ENCODE data around the gene VTCN1. TPM values are rescaled to one million over a fixed set of nuclear protein-coding genes. Genes with fewer than 3 reads are reported as not detected.
"Not testable (repeated sequence)": the region's sequence is repeated elsewhere in the genome, so short reads cannot be mapped to it uniquely, and the experiment has no call there.

VTCN1 gene
- total RNA-seq, 2 experiments from 2014 or later: not detected

GRCh38 chr1:117161887-117162286, 48.8 kb downstream of the VTCN1 start:
- Histone ChIP-seq H3K27ac (ENCODE audit: low read depth, low read length, poor library complexity, severe bottlenecking) (no peak overlapping the region), H3K4me2 (ENCODE audit: low read length) (no peak overlapping the region), H2AFZ (ENCODE audit: low read length) (no peak overlapping the region), H4K20me1 (ENCODE audit: insufficient read depth, low read length) (no peaks in the 10 kb centered on the region), H3K4me1 (ENCODE audit: insufficient read depth, low read length, poor library complexity, severe bottlenecking) (no peaks in the 10 kb centered on the region), H3K36me3 (ENCODE audit: insufficient read depth, low read length) (no peaks in the 10 kb centered on the region), H3K79me2 (ENCODE audit: insufficient read depth, low read depth, low read length) (no peaks in the 10 kb centered on the region), H3K9me3 (ENCODE audit: low read length) (no peaks in the 10 kb centered on the region), H3K4me3 (ENCODE audit: low read depth, low read length, poor library complexity, severe bottlenecking) (no peak overlapping the region), H3K9me2 (ENCODE audit: insufficient read depth, low read length) (no peaks in the 10 kb centered on the region)
- TF ChIP-seq EZH2phosphoT487 (IDR thresholded peaks at IDR 0.05; ENCODE audit: borderline replicate concordance, low read depth, low read length) (no peak), CTCF (conservative IDR thresholded peaks at IDR 0.05; ENCODE audit: low read length) (no peak)
- no peak for DNase-seq (ENCODE audit: low spot score)
- CTCF ChIA-PET (ENCODE audit: unreplicated experiment): no interaction called here
- intact Hi-C loops (cut with micrococcal nuclease; ENCODE audit: unreplicated experiment): no loop called here
- POLR2A ChIA-PET: interaction anchor here (0.7 kb wide), 1 partner anchor 368 kb away, joined by 4 read pairs; no protein-coding TSS in a partner anchor
- BruUV-seq (replicated peaks): no TSS peak

GRCh38 chr1:117151305-117151704, 59.4 kb downstream of the VTCN1 start:
- not testable (repeated sequence) for H3K4me1 ChIP-seq (ENCODE audit: insufficient read depth, low read length, poor library complexity, severe bottlenecking); BruUV-seq (replicated peaks)

GRCh38 chr1:117150316-117150715, 60.4 kb downstream of the VTCN1 start:
- BruUV-seq (replicated peaks): no TSS peak
- TF ChIP-seq CTCF (conservative IDR thresholded peaks at IDR 0.05; ENCODE audit: low read length) (peak; percentile 24; the same call in 1 of the 2 replicates), EZH2phosphoT487 (IDR thresholded peaks at IDR 0.05; ENCODE audit: borderline replicate concordance, low read depth, low read length) (no peak)

More at GRCh38 chr1:117151305-117151704, 59.4 kb downstream of the VTCN1 start:
- H3K4me2 ChIP-seq (ENCODE audit: low read length); H4K20me1 ChIP-seq (ENCODE audit: insufficient read depth, low read length); H3K4me3 ChIP-seq (ENCODE audit: low read depth, low read length, poor library complexity, severe bottlenecking); H2AFZ ChIP-seq (ENCODE audit: low read length); H3K36me3 ChIP-seq (ENCODE audit: insufficient read depth, low read length); CTCF ChIA-PET (ENCODE audit: unreplicated experiment); intact Hi-C loops (cut with micrococcal nuclease; ENCODE audit: unreplicated experiment); DNase-seq (ENCODE audit: low spot score); H3K9me2 ChIP-seq (ENCODE audit: insufficient read depth, low read length); H3K27ac ChIP-seq (ENCODE audit: low read depth, low read length, poor library complexity, severe bottlenecking); POLR2A ChIA-PET; H3K79me2 ChIP-seq (ENCODE audit: insufficient read depth, low read depth, low read length); H3K9me3 ChIP-seq (ENCODE audit: low read length): not testable (repeated sequence)

More at GRCh38 chr1:117150316-117150715, 60.4 kb downstream of the VTCN1 start:
- Histone ChIP-seq H3K9me3 (ENCODE audit: low read length) (peaks cover 4% of the 10 kb centered on the region; the same call in 1 of the 2 replicates), H4K20me1 (ENCODE audit: insufficient read depth, low read length) (no peaks in the 10 kb centered on the region), H3K79me2 (ENCODE audit: insufficient read depth, low read depth, low read length) (no peaks in the 10 kb centered on the region), H3K9me2 (ENCODE audit: insufficient read depth, low read length) (no peaks in the 10 kb centered on the region), H3K27ac (ENCODE audit: low read depth, low read length, poor library complexity, severe bottlenecking) (no peak overlapping the region), H2AFZ (ENCODE audit: low read length) (no peak overlapping the region), H3K4me2 (ENCODE audit: low read length) (no peak overlapping the region), H3K4me1 (ENCODE audit: insufficient read depth, low read length, poor library complexity, severe bottlenecking) (no peaks in the 10 kb centered on the region), H3K4me3 (ENCODE audit: low read depth, low read length, poor library complexity, severe bottlenecking) (no peak overlapping the region), H3K36me3 (ENCODE audit: insufficient read depth, low read length) (no peaks in the 10 kb centered on the region)
- DNase-seq (ENCODE audit: low spot score): no peak
- ChIA-PET CTCF (ENCODE audit: unreplicated experiment) (no interaction called here), POLR2A (no interaction called here)
- intact Hi-C loops (cut with micrococcal nuclease; ENCODE audit: unreplicated experiment): no loop called here
